ENCODE measurements around the gene MLPH. TPM values are rescaled to one million over a fixed set of nuclear protein-coding genes. Genes with fewer than 3 reads are reported as not detected.
A peak's percentile ranks its signal among the peaks of the same experiment; 100 is the strongest.

The MLPH gene
- total RNA-seq, 1 donor from 2014 or later, result not detected

DNA sequence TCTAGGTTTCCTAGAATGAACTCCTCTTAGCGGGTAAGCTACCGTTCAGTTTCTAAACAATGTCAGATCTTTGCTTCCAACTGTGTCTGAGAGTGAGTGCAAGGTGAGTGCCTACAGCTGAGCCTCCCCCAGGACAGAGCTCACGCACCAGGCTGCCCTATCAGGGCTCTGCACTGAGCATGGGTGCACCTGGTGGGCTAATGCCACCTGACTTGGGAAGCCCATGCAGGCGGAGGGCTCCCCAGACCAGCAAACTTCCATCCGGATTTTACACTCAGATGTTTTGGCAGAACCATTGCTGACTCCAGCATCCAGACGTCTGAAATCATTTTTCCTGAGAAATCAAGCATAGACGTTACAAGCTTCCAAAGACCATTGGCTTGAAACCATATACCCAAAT is 16.1 kb upstream of the MLPH start:
- TF ChIP-seq EZH2phosphoT487 (IDR thresholded peaks at IDR 0.05) (no peak), EZH2 (IDR thresholded peaks at IDR 0.05) (no peak)
- TF ChIP-seq, protein P1, sequence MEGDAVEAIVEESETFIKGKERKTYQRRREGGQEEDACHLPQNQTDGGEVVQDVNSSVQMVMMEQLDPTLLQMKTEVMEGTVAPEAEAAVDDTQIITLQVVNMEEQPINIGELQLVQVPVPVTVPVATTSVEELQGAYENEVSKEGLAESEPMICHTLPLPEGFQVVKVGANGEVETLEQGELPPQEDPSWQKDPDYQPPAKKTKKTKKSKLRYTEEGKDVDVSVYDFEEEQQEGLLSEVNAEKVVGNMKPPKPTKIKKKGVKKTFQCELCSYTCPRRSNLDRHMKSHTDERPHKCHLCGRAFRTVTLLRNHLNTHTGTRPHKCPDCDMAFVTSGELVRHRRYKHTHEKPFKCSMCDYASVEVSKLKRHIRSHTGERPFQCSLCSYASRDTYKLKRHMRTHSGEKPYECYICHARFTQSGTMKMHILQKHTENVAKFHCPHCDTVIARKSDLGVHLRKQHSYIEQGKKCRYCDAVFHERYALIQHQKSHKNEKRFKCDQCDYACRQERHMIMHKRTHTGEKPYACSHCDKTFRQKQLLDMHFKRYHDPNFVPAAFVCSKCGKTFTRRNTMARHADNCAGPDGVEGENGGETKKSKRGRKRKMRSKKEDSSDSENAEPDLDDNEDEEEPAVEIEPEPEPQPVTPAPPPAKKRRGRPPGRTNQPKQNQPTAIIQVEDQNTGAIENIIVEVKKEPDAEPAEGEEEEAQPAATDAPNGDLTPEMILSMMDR (IDR thresholded peaks at IDR 0.05), result no peak
- Histone ChIP-seq H3K4me1 (no peaks in the 10 kb centered on the region), H3K4me3 (no peak overlapping the region), H3K79me2 (ENCODE audit: low read depth) (no peaks in the 10 kb centered on the region), H3F3A (ENCODE audit: low read depth) (no peaks in the 10 kb centered on the region), H3K27ac (no peak overlapping the region), H3K36me3 (no peaks in the 10 kb centered on the region), H3K4me2 (no peak overlapping the region), H3K27me3 (peaks cover 4% of the 10 kb centered on the region), H3K9ac (no peak overlapping the region), H4K20me1 (ENCODE audit: low read depth) (no peaks in the 10 kb centered on the region), H3K9me3 (ENCODE audit: low read depth) (no peaks in the 10 kb centered on the region), H2AFZ (replicated peaks) (peak overlapping the region; percentile 76)
- Mint-ChIP-seq H3K4me1 (peaks cover 5% of the 10 kb centered on the region), H3K9me3 (no peaks in the 10 kb centered on the region), H3K27me3 (ENCODE audit: insufficient read depth, low read depth) (peaks cover 5% of the 10 kb centered on the region), H3K36me3 (no peaks in the 10 kb centered on the region), H3K4me3 (no peak overlapping the region), H3K27ac (no peak overlapping the region)
- DNase-seq (ENCODE audit: low spot score), result no peak

GRCh38 chr2:237471438-237472186 is 15.4 kb upstream of the MLPH start:
- no peaks in the 10 kb centered on the region for H3K79me2 ChIP-seq (ENCODE audit: low read depth)
- H4K20me1 ChIP-seq (ENCODE audit: low read depth), result no peaks in the 10 kb centered on the region
- H3K27me3 ChIP-seq, result peaks cover 11% of the 10 kb centered on the region
- TF ChIP-seq EZH2phosphoT487 (IDR thresholded peaks at IDR 0.05), result no peak
- TF ChIP-seq, protein P1 (IDR thresholded peaks at IDR 0.05), result peak; percentile 62
- H3K4me3 Mint-ChIP-seq, result no peak overlapping the region
- H3K4me3 ChIP-seq, result no peak overlapping the region
- peaks cover 10% of the 10 kb centered on the region for H3K27me3 Mint-ChIP-seq (ENCODE audit: insufficient read depth, low read depth)
- peak; percentile 71 for DNase-seq (ENCODE audit: low spot score)
- H3K36me3 Mint-ChIP-seq, result no peaks in the 10 kb centered on the region
- no peaks in the 10 kb centered on the region for H3K9me3 ChIP-seq (ENCODE audit: low read depth)
- no peak overlapping the region for H3K27ac Mint-ChIP-seq
- no peaks in the 10 kb centered on the region for H3K9me3 Mint-ChIP-seq
- no peaks in the 10 kb centered on the region for H3F3A ChIP-seq (ENCODE audit: low read depth)
- peak overlapping the region; percentile 76 for H2AFZ ChIP-seq (replicated peaks)
- no peak overlapping the region for H3K9ac ChIP-seq
- no peak overlapping the region for H3K27ac ChIP-seq
- H3K4me1 ChIP-seq, result no peaks in the 10 kb centered on the region
- H3K4me2 ChIP-seq, result no peak overlapping the region
- peaks cover 9% of the 10 kb centered on the region for H3K4me1 Mint-ChIP-seq
- no peaks in the 10 kb centered on the region for H3K36me3 ChIP-seq

GRCh38 chr2:237472187-237472712 is 14.8 kb upstream of the MLPH start:
- H3F3A ChIP-seq (ENCODE audit: low read depth), result no peaks in the 10 kb centered on the region
- no peak overlapping the region for H3K4me3 ChIP-seq
- no peaks in the 10 kb centered on the region for H3K4me1 ChIP-seq
- TF ChIP-seq EZH2phosphoT487 (IDR thresholded peaks at IDR 0.05) (no peak), EZH2 (IDR thresholded peaks at IDR 0.05) (no peak)
- TF ChIP-seq, protein P1 (IDR thresholded peaks at IDR 0.05), result no peak
- no peak for DNase-seq (ENCODE audit: low spot score)
- Mint-ChIP-seq H3K9me3 (no peaks in the 10 kb centered on the region), H3K36me3 (no peaks in the 10 kb centered on the region), H3K27ac (no peak overlapping the region), H3K4me1 (peaks cover 9% of the 10 kb centered on the region), H3K4me3 (peak overlapping the region; percentile 27), H3K27me3 (ENCODE audit: insufficient read depth, low read depth) (peaks cover 10% of the 10 kb centered on the region)
- no peaks in the 10 kb centered on the region for H3K36me3 ChIP-seq
- H3K9me3 ChIP-seq (ENCODE audit: low read depth), result no peaks in the 10 kb centered on the region
- H3K27me3 ChIP-seq, result peaks cover 18% of the 10 kb centered on the region
- no peak overlapping the region for H3K27ac ChIP-seq
- no peak overlapping the region for H3K4me2 ChIP-seq
- no peak overlapping the region for H2AFZ ChIP-seq (replicated peaks)
- no peaks in the 10 kb centered on the region for H3K79me2 ChIP-seq (ENCODE audit: low read depth)
- no peaks in the 10 kb centered on the region for H4K20me1 ChIP-seq (ENCODE audit: low read depth)
- H3K9ac ChIP-seq, result no peak overlapping the region

All from neural progenitor cell (in vitro differentiated cells).